Measurements from ENCODE around the gene GMPR2.

Gene GMPR2
- 19.9 to 41.0 (median 39.7) reads per million in 4 donors for total RNA-seq

- DNase-seq, result no peak
Measured at GRCh38 chr14:24232645-24233537, at the start of gene GMPR2. TSS of gene GMPR2 (plus strand) at chr14:24232929. CDS start at chr14:24233254, 325 bp downstream.

- DNase-seq, result no peak
Measured at GRCh38 chr14:24183014-24183481, 49.7 kb upstream of the GMPR2 start.

- DNase-seq, result no peak
Measured at GRCh38 chr14:24184104-24184970, 48.4 kb upstream of the GMPR2 start.

- DNase-seq, result no peak
Measured at GRCh38 chr14:24185026-24185425, 47.7 kb upstream of the GMPR2 start.

GRCh38 chr14:24185741-24186140 is 47.0 kb upstream of the GMPR2 start:
- no peak for DNase-seq

- DNase-seq, result no peak
Measured at GRCh38 chr14:24186831-24187538, 45.7 kb upstream of the GMPR2 start.

GRCh38 chr14:24187539-24187915 is 45.2 kb upstream of the GMPR2 start:
- no peak for DNase-seq

- DNase-seq, result peak; percentile 92 to 96 (median 94)
Measured at GRCh38 chr14:24188251-24189058, 44.3 kb upstream of the GMPR2 start, which contains the start of gene IPO4. TSS of gene IPO4 (minus strand) at chr14:24188816. CDS start at chr14:24188787, 29 bp downstream.

GRCh38 chr14:24189059-24189375 is 43.7 kb upstream of the GMPR2 start:
- DNase-seq, result no peak

GRCh38 chr14:24189460-24189859 is 43.3 kb upstream of the GMPR2 start:
- no peak for DNase-seq

- no peak for DNase-seq
Measured at GRCh38 chr14:24190416-24190815, 42.3 kb upstream of the GMPR2 start.

- DNase-seq, result no peak
Measured at GRCh38 chr14:24192933-24193332, 39.8 kb upstream of the GMPR2 start.

GRCh38 chr14:24194186-24194872 is 38.4 kb upstream of the GMPR2 start:
- DNase-seq, result no peak

- DNase-seq, result no peak
Measured at GRCh38 chr14:24194873-24195185, 37.9 kb upstream of the GMPR2 start.

GRCh38 chr14:24195186-24196070 is 37.3 kb upstream of the GMPR2 start, which contains the start of gene TM9SF1:
TSS of gene TM9SF1 (minus strand) at chr14:24195441. CDS start at chr14:24195019, 422 bp downstream.
- peak; percentile 82 to 92 (median 88) for DNase-seq

- no peak for DNase-seq
Measured at GRCh38 chr14:24196071-24197055, 36.4 kb upstream of the GMPR2 start.

GRCh38 chr14:24197056-24197450 is 35.7 kb upstream of the GMPR2 start:
- DNase-seq, result no peak

GRCh38 chr14:24198814-24199524 is 33.8 kb upstream of the GMPR2 start:
- DNase-seq, result no peak
